ENCODE results near the gene KANK2. TPM values are rescaled to one million over a fixed set of nuclear protein-coding genes. Genes with fewer than 3 reads are reported as not detected.

Gene KANK2
- total RNA-seq, 4 donors from 2014 or later: 42.5 to 75.5 (median 65.1) TPM

DNA sequence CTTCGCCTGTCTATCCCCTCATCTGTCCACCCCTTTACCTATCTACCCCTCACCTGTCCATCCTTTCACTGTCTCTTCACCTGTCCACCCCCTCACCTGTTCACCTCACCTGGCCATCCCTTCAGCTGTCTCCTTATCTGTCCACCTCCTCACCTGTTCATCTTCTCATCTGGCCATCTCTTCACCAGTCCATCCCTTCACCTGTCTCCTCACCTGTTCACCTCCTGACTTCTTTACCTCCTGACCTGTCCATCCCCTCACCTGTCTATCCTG is 13.2 kb upstream of the KANK2 start:
- no peaks in the 10 kb centered on the region for H3K27me3 ChIP-seq
- H3K4me1 ChIP-seq: no peaks in the 10 kb centered on the region
- 97% methylated on average over 1 of the region's 1 CpG for WGBS
- H3K27ac ChIP-seq: no peak overlapping the region
- H3K4me3 ChIP-seq: no peak overlapping the region
- TF ChIP-seq, protein P1, sequence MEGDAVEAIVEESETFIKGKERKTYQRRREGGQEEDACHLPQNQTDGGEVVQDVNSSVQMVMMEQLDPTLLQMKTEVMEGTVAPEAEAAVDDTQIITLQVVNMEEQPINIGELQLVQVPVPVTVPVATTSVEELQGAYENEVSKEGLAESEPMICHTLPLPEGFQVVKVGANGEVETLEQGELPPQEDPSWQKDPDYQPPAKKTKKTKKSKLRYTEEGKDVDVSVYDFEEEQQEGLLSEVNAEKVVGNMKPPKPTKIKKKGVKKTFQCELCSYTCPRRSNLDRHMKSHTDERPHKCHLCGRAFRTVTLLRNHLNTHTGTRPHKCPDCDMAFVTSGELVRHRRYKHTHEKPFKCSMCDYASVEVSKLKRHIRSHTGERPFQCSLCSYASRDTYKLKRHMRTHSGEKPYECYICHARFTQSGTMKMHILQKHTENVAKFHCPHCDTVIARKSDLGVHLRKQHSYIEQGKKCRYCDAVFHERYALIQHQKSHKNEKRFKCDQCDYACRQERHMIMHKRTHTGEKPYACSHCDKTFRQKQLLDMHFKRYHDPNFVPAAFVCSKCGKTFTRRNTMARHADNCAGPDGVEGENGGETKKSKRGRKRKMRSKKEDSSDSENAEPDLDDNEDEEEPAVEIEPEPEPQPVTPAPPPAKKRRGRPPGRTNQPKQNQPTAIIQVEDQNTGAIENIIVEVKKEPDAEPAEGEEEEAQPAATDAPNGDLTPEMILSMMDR (IDR thresholded peaks at IDR 0.05): no peak
- TF ChIP-seq POLR2AphosphoS5 (IDR thresholded peaks at IDR 0.05) (no peak), EP300 (IDR thresholded peaks at IDR 0.05) (no peak), POLR2A (IDR thresholded peaks at IDR 0.05) (no peak)
- no peaks in the 10 kb centered on the region for H3K9me3 ChIP-seq
- H3K36me3 ChIP-seq: peaks cover 56% of the 10 kb centered on the region
- no peak for DNase-seq (ENCODE audit: low spot score in 2 of 2)

DNA sequence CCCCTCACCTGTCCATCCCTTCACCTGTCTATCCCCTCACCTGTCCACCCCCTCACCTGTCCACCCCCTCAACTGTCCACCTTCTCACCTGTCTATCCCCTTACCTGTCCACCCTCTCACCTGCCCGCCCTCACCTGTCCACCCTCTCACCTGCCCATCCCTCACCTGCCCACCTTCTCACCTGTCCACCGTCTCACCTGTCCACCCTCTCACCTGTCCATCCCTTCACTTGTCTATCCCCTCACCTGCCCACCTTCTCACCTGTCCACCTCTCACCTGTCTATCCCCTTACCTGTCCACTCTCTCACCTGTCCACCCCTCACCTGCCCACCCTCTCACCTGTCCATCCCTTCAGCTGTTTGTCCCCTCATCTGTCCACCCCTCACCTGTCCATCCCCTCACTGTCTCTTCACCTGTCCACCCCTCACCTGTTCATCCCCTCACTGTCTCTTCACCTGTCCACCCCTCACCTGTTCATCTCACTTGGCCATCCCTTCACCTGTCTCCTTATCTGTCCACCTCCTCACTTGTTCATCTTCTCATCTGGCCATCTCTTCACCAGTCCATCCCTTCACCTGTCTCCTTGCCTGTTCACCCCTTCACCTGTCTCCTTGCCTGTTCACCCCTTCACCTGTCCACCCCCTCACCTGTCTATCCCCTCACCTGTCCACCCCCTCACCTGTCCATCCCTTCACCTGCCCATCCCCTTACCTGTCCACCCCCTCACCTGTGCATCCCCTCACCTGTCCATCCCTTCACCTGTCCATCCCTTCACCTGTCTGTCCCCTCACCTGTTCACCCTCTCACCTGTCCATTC is 12.7 kb upstream of the KANK2 start:
- Histone ChIP-seq H3K4me1 (peaks cover 3% of the 10 kb centered on the region), H3K4me3 (no peak overlapping the region), H3K36me3 (peaks cover 50% of the 10 kb centered on the region), H3K27me3 (no peaks in the 10 kb centered on the region), H3K9me3 (no peaks in the 10 kb centered on the region), H3K27ac (no peak overlapping the region)
- no peak for TF ChIP-seq EP300 (IDR thresholded peaks at IDR 0.05)
- TF ChIP-seq, protein P1 (IDR thresholded peaks at IDR 0.05): no peak
- no peak for DNase-seq (ENCODE audit: low spot score in 2 of 2)
- 85% methylated on average over 2 of the region's 2 CpGs for WGBS

DNA sequence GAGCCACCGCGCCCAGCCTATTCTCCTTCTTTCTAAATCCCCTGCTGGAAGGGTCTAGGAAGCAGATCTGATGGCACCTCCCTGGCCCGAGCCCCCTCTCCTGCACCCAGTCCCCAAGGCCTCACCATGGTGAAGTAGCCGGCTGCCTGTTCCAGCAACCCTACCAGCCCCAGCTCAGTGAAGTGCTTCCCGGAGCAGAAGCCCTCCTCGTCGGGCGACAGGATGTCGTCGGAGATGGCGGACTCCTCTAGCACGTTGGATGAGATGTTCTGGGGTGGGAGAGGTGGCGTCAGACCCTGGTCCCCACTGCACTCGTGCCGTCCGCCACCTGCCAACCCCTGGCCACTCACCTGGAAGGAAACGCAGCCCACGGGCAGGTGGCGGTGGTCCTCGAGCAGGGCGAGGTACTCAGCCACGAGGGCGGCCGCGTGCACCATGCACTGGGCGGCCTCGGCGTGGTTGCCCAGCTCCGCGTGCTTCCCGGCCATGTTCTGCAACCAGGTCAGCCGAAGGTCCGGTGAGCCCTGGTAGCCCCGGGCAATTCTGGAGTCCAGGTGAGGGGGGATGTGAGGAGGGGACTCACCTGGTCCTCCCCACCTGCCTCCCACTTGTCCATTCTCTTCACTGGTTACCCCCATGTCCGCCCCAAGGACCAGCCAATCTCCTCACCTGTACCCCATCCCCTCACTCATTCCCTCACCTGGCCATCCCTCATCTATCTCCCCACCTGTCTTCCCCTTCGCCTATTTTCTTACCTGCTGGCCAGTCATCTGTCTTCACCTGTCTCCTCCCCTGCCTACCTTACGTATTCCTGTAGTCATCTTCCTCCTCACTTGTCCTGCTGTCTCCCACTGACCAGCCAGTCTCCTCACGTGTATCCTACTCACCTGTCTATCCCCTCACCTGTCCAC is 11.5 kb upstream of the KANK2 start:
- TF ChIP-seq POLR2AphosphoS5 (IDR thresholded peaks at IDR 0.05) (peak in 1 of 3 donors; percentile 25), POLR2A (IDR thresholded peaks at IDR 0.05) (no peak), EP300 (IDR thresholded peaks at IDR 0.05) (no peak)
- TF ChIP-seq, protein P1 (IDR thresholded peaks at IDR 0.05): no peak
- Histone ChIP-seq H3K27me3 (no peaks in the 10 kb centered on the region), H3K27ac (no peak overlapping the region), H3K4me1 (peaks cover 13% of the 10 kb centered on the region), H3K4me3 (no peak overlapping the region), H3K36me3 (peaks cover 40% of the 10 kb centered on the region), H3K9me3 (no peaks in the 10 kb centered on the region)
- WGBS: 82% methylated on average over 21 of the region's 38 CpGs
- no peak for DNase-seq (ENCODE audit: low spot score in 2 of 2)

DNA sequence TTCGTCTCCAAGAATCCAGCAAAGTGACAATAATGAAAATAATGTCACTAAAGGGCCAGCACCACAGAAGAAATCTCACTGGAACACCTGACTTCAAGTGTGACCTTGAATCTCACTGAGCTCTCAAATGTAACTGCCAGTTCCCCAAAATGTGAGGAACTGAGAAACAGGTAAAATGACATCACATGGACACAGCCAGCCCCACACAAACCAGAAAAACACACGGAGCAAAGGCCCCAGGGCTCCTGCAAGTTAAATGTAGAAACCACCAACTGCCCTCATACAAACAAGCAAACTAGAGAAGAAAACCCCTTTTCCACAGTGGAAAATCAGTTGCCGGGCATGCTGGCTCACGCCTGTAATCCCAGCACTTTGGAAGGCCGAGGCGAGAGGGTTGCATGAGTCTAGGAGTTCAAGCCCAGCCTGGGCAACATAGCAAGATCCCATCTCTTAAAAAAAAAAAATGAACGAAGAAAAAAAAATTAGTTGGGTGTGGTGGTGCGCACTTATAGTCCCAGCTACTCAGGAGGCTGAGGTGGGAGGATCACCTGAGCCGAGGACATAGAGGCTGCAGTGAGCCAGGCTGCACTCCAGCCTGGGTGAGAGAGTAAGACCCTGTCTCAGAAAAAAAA is 8.7 kb upstream of the KANK2 start:
- no peak overlapping the region for H3K4me3 ChIP-seq
- TF ChIP-seq, protein P1 (IDR thresholded peaks at IDR 0.05): no peak
- no peak for TF ChIP-seq EP300 (IDR thresholded peaks at IDR 0.05)
- TF ChIP-seq POLR2AphosphoS5 (IDR thresholded peaks at IDR 0.05): no peak
- no peak for TF ChIP-seq POLR2A (IDR thresholded peaks at IDR 0.05)
- peaks cover 35% of the 10 kb centered on the region for H3K36me3 ChIP-seq
- DNase-seq (ENCODE audit: low spot score in 2 of 2): no peak
- no peak overlapping the region for H3K27ac ChIP-seq
- 77% methylated on average over 9 of the region's 9 CpGs for WGBS
- no peaks in the 10 kb centered on the region for H3K9me3 ChIP-seq
- H3K4me1 ChIP-seq: peaks cover 24% of the 10 kb centered on the region
- H3K27me3 ChIP-seq: no peaks in the 10 kb centered on the region

DNA sequence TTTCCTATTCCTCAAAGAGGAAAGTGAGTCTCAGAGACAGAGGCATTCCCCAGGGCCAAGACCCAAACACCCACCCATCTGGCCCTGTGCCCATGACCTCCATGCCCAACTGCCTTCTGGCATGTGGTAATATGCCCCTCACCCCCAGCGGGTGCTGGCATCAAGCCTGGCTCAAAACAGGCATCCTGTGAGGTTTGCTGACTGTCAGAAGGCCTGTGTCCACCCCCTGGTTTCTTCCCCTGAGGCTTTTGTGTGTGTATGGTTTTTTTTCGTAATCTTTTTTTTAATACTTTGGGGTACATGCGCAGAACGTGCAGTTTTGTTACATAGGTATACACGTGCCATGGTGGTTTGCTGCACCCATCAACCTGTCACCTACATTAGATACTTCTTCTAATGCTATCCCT is 7.6 kb upstream of the KANK2 start:
- no peaks in the 10 kb centered on the region for H3K27me3 ChIP-seq
- no peak overlapping the region for H3K27ac ChIP-seq
- H3K36me3 ChIP-seq: peaks cover 45% of the 10 kb centered on the region
- H3K9me3 ChIP-seq: no peaks in the 10 kb centered on the region
- WGBS: 45% methylated on average over 5 of the region's 5 CpGs
- no peak for TF ChIP-seq POLR2AphosphoS5 (IDR thresholded peaks at IDR 0.05)
- TF ChIP-seq, protein P1 (IDR thresholded peaks at IDR 0.05): no peak
- no peak for TF ChIP-seq EP300 (IDR thresholded peaks at IDR 0.05)
- no peak for TF ChIP-seq POLR2A (IDR thresholded peaks at IDR 0.05)
- H3K4me1 ChIP-seq: peaks cover 24% of the 10 kb centered on the region
- no peak overlapping the region for H3K4me3 ChIP-seq
- no peak for DNase-seq (ENCODE audit: low spot score in 2 of 2)

Measured in suprapubic skin (tissue), 4 donors.